NCI-H345 treated with DMSO at 0.1 percent for 48 hours (cell line): ENCODE results near the gene DTX3.
"Not testable (repeated sequence)": the region's sequence is repeated elsewhere in the genome, so short reads cannot be mapped to it uniquely, and the experiment has no call there.

ENCODE experiments used
- DNase-seq: peaks from one replicate; lab custom pipeline; 2025; ENCODE audit not compliant: unreplicated experiment; lab: John Stamatoyannopoulos, UW

The DTX3 gene

GRCh38 chr12:57606399-57606798 is 1.8 kb downstream of the DTX3 start:
- DNase-seq = no peak

DNA sequence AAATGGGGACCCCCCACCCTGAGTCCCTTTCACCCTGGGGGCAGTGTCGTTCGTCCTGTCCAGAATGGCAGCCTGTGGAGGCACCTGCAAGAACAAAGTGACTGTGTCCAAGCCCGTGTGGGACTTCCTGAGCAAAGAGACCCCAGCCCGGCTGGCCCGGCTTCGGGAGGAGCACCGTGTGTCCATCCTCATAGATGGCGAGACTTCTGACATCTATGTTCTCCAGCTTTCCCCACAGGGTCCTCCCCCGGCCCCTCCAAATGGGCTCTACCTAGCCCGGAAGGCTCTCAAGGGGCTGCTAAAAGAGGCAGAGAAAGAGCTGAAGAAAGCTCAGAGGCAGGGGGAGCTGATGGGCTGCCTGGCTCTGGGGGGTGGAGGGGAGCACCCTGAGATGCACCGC is 2.2 kb downstream of the DTX3 start:
- no peak for DNase-seq

GRCh38 chr12:57607958-57608663 is 3.5 kb downstream of the DTX3 start:
- no peak for DNase-seq

DNA sequence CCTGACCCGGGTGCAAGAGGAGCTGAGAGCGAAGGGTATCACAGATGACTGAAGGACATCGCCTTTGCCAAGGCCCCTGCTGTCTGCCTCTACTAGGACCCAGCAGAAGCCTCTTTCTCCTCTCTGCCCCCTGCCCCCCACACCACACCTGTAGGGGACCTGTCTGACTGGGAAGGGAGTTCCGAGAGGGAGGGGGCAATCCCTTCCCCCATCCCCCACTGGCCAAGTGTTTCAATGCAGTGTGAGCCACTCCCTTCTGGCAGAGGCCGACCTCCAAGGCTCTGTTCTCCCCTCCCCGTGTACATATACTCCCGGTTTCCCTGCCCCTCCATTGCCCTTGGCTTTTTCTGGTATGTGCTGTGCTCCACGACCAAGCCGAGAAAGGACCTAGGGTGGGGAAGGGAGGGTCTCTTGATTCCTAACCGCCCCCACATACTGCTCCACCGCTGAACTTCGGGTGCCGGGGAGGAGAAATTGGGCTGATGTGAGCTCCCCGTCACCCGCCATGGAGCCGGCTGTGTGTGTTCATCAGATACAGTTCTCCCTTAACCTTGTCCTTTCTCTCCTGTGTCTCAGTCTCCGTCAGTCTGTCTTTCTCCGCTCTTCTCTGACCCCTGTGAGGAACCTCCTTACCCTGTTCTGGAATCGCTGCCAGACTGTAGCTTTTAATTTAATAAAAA is 4.6 kb downstream of the DTX3 start:
- no peak for DNase-seq

DNA sequence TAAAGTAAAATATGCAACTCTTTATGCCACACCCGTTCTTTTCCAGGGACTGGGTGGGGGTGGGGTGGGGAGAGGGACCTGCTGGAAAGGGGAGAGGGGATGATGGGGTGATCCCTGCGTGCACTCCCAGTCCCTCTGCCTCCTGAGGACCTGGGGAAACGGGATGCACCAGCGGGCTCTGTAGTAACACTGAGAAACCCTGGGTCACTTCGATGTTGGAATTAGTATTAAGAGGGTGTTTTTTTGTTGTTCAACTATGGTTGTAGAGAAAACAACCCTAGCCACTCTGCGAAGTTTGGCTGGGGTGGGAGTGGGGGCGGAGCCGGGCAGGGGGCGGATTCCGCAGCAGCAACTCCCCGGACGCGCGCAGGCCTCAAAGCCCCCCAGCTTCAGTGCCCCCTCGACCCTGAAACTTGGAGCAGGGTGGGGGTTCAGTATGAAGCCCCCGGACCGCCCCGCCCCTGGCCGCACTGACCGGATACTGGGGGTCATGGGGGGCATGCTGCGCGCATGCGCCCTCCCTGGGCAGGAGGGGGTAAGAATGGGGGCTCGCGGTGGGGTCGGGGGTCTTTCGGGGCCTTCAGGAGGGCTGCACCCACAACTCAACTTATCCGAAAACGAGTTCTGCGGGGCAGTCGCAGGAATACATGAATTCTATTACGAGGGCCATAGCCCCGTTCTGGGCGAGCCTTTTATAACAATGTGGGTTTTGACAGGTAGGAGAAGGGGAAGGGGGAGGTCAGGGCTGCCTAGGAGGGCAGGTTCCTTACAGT is 5.3 kb downstream of the DTX3 start:
- DNase-seq = no peak

DNA sequence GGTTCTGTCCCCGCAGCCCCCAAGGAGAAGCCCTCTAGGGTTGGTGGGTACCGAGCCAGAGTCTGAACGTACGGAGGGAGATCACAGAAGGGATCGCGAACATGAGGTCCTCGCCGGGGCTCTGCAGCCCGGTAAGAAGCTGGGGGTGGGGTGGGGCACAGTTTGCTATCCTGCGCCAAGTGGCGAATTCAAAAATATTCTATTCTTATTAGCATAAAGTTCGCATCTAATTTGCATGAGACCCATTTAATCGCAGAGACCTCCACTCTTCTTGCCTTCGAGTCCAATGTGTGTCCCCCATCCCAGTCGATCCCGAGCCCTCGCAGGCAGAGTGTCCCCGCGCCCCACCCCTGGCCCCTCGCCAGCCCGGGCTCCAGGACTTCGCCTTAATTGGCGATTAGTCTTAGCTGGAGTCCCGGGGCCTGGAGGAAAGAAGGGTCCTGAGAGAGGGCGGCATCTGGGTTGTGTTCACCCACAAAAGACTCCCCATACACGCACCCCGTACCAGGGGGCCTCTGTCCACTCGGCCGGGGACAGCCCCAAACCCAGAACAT is 6.0 kb downstream of the DTX3 start:
- no peak for DNase-seq

DNA sequence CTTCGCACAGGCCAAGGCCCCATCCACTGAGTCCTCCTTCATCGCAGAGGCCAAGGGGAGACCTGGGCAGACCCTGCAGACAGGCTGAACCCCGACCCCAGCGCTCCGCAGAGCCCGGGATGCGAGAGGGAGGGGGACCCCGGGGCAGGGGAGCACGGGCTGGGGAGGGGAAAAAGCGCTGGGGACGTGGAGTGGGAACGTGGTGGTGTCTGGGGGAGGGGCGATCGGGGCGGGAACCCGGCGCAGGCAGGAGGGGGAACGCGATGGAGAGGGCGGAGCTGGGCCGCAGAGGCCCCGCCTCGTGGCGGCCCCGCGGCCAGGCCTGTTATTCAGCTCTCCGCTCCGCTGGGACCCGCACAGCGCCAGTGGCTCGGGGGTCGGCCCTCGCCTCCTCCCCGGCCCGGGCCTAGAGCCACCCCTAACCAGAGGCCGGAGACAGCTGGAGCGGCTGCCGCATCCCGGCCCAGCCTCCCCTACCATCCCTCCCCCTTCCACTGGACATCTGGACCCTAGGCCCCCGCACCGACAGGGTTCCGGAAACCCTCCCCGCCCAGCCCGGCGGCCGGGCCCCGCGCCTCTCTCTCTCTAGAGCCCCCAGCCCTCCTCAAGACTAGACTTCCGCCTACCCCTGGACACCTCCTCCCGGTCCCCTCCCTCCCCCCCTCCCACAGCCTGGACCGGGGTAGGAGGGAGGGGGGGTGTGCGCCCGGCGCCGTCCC is 6.6 kb downstream of the DTX3 start, which contains the start of gene ARHGEF25:
ARHGEF25 (plus strand) TSS at position 328 of the 719 bp plus-strand sequence. CDS start 460 bp downstream, outside the sequence.
- peak; percentile 34 for DNase-seq

DNA sequence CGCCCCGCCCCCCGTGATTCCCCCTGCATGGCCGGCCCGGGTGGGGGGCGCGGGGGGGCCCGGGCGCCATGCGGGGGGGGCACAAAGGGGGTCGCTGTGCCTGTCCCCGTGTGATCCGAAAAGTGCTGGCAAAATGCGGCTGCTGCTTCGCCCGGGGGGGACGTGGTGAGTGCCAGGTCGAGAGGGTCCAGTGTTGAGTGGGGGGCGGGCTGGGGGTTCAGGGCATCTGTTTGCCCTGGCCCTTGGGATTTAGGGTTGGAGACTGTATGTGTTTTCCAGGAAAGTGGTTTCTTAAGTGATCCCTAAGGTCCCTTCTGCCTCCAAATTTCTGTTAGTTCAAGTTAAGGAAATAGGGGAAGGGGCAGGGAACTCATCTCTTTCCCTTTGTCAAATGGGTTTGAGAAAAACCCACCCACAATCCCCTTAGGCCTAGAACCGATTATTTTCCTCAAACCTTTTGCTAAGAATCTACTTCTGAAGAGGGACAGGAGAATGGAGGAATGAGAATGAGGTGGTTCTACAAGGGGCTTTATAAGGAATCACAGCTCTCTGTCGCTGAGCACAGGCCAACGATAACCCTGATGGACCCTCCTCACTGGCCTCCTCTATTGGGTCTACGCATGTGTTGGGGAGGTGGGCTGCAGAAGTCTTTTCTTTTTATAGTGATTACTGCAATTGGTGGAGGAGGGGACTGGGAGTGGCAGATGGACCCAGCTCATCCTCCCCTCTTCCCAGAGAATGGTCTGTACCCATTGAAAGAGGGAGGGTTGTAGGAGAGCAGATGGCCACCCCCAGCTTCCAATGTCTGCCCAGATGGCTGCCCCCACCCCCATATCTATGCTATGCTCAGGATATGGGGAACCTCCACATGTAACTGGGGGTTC is 7.4 kb downstream of the DTX3 start:
- no peak for DNase-seq

DNA sequence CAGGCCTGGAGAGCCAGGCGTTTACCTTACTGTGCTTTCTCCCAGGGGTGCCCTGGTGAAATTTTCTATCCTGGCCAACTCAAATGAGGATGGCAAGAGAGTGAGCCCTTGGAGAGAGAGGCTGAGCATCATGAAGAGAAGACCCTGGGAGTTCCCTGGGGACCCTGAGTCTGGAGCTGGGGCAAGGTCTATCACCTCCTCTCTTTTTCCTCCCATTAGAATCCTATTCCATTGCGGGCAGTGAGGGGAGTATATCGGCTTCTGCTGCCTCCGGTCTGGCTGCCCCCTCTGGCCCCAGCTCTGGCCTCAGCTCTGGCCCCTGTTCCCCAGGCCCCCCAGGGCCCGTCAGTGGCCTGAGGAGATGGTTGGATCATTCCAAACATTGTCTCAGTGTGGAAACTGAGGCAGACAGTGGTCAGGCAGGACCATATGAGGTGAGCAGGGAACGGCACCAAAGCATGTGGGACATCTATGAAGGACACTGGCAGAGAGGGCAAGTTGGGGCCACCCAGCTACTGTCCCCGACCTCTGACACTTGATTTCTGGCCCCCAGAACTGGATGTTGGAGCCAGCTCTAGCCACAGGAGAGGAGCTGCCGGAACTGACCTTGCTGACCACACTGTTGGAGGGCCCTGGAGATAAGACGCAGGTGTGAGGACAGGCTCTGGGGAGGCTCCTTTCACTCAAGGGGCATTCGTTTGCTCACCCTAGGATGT is 8.2 kb downstream of the DTX3 start:
- DNase-seq = no peak

GRCh38 chr12:57613427-57614109 is 8.9 kb downstream of the DTX3 start:
- DNase-seq = no peak

GRCh38 chr12:57614178-57614947 is 9.7 kb downstream of the DTX3 start:
- no peak for DNase-seq

GRCh38 chr12:57614948-57615500 is 10.4 kb downstream of the DTX3 start:
- DNase-seq = no peak

GRCh38 chr12:57615637-57616036 is 11.0 kb downstream of the DTX3 start:
- DNase-seq = no peak

GRCh38 chr12:57616383-57617101 is 11.9 kb downstream of the DTX3 start:
- DNase-seq = no peak

- DNase-seq = no peak
Observed at GRCh38 chr12:57617942-57618341, 13.3 kb downstream of the DTX3 start.

- DNase-seq = not testable (repeated sequence)
Observed at GRCh38 chr12:57618431-57618830, 13.8 kb downstream of the DTX3 start.

DNA sequence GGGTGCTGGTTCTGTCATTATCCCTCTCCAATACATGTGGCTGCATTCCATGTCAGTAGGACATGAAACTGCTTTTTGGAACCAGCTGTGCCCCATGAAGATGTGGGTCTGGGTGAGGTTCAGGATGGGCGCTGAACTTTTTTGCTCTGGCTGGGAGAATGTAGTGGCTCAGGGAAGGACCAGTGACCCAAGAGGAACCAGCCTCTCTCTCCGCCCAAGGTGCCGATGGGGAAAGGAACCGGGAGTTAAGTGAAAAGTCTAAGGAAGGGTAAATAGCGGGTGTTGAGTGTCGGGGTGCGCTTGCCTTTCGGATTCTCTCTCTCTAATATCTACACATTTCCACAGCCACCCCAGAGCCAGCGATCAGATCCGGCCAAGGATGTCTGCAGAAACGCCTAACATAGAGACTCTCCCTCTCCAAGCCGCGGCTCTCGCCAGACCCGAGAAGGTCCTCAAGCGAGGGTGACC is 14.4 kb downstream of the DTX3 start:
- DNase-seq = no peak
